ENCODE measurements around the gene MACO1. TPM values are rescaled to one million over a fixed set of nuclear protein-coding genes. Genes with fewer than 3 reads are reported as not detected.

The MACO1 gene
- total and polyA plus RNA-seq, 2 of the 8 experiments (the other 6 are each of a cell fraction or from before 2014, with no cell fraction given) = 3.5 to 15.1 TPM

DNA sequence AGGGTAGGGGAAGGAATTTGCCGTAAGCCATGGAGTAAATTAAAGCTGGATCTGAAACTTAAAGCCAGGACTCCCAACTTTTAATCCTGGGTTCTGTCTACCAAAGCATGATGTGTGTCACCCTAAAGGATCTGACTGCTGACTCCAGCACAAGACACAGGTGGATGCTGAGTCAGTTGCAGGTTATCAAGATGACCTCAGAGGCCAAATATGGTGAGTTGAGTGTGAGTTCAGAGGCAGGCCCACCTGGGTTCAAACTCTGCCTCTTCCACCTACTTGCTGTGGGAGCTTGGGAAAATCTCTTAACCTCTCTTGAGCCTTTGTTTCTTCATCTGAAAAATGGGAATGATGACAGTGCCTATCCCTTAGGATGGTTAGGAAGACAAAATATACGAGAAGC lies 96.1 kb downstream of the MACO1 start:
- H3K9ac ChIP-seq (replicated peaks in 1 of 4; ENCODE audit: extremely low read depth in 1 of 4, low read depth in 3 of 4, low read length in 3 of 4) = no peak overlapping the region
- H3K4ac ChIP-seq (replicated peaks; ENCODE audit: insufficient read length, low read depth, low read length) = no peak overlapping the region
- H3K56ac ChIP-seq (replicated peaks; ENCODE audit: insufficient read length, low read depth, low read length) = no peak overlapping the region
- no peak overlapping the region for H2AK5ac ChIP-seq (ENCODE audit: low read depth, low read length)
- no peak overlapping the region for H3K23ac ChIP-seq (ENCODE audit: insufficient read length)
- H4K20me1 ChIP-seq (replicated peaks in 1 of 2; ENCODE audit: control insufficient read depth in 1 of 2, insufficient read depth in 2 of 2, low read length in 2 of 2) = peaks cover 0 to 3% of the 10 kb centered on the region in 2 experiments
- H2BK12ac ChIP-seq (ENCODE audit: low read depth, low read length) = 0 out of 2 replicates have a peak overlapping the region, but pooled peaks have one; percentile 4
- peaks cover 0 to 5% of the 10 kb centered on the region in 2 experiments; a peak in 1 of 4 replicates for H3K9me3 ChIP-seq (ENCODE audit: insufficient read depth in 2 of 2, low read depth in 1 of 2, low read length in 1 of 2)
- no peak overlapping the region for H3K14ac ChIP-seq (ENCODE audit: insufficient read length)
- FAIRE-seq (no peak), DNase-seq (ENCODE audit: low read depth in 1 of 2, low spot score in 2 of 2) (no peak)
- no peak overlapping the region for H2BK20ac ChIP-seq (ENCODE audit: low read length)
- peaks cover 4% of the 10 kb centered on the region for H3K23me2 ChIP-seq (ENCODE audit: low read depth, low read length)
- no peaks in the 10 kb centered on the region for H3K36me3 ChIP-seq (ENCODE audit: control insufficient read depth in 2 of 4, insufficient read depth in 4 of 4, low read length in 3 of 4)
- no peaks in the 10 kb centered on the region; a peak in 1 of 7 replicates for H3K27me3 ChIP-seq (replicated peaks in 1 of 4; ENCODE audit: control insufficient read depth in 3 of 4, extremely low read depth in 1 of 4, insufficient read depth in 3 of 4, low read length in 3 of 4)
- no peak overlapping the region for H2BK15ac ChIP-seq (ENCODE audit: low read length)
- no peak overlapping the region for H2BK120ac ChIP-seq (replicated peaks; ENCODE audit: low read depth, low read length)
- ChIA-PET CTCF (ENCODE audit: partially characterized antibody) (interaction anchor here (0.8 to 15.3 kb wide), 6 partner anchors 22 to 283 kb away, joined by 3 to 240 read pairs (median 4); no protein-coding TSS in a partner anchor), POLR2A (ENCODE audit: partially characterized antibody) (interaction anchor here (0.9 to 1.1 kb wide), 3 partner anchors 21 to 266 kb away, joined by 3 to 4 read pairs (median 3); no protein-coding TSS in a partner anchor)
- TF ChIP-seq HDAC6 (IDR thresholded peaks at IDR 0.05; ENCODE audit: low read depth, low read length) = no peak
- no peak for TF ChIP-seq BCL11A (IDR thresholded peaks at IDR 0.05; ENCODE audit: low read depth in 2 of 2, low read length in 2 of 2)
- no peak for TF ChIP-seq CBX8 (IDR thresholded peaks at IDR 0.05; ENCODE audit: borderline replicate concordance, low read depth, low read length)
- no peak for TF ChIP-seq PHF8 (conservative IDR thresholded peaks at IDR 0.05; ENCODE audit: low read depth, low read length)
- TF ChIP-seq SIN3A (conservative IDR thresholded peaks at IDR 0.05 in 1 of 2, IDR thresholded peaks at IDR 0.05 in 1 of 2; ENCODE audit: low read depth in 1 of 2, low read length in 2 of 2) = no peak
- TF ChIP-seq SUZ12 (IDR thresholded peaks at IDR 0.05; ENCODE audit: low read length) = no peak
- no peak for TF ChIP-seq SP1 (IDR thresholded peaks at IDR 0.05; ENCODE audit: low read depth, low read length)
- H2AFZ ChIP-seq (ENCODE audit: low read length) = no peak overlapping the region
- H3K79me2 ChIP-seq (ENCODE audit: control insufficient read depth in 1 of 2, insufficient read depth in 2 of 2, low read length in 2 of 2) = no peaks in the 10 kb centered on the region
- H4K8ac ChIP-seq (ENCODE audit: extremely low read depth, insufficient read depth, low read length) = no peak overlapping the region
- WGBS, 2 experiments (ENCODE audit: extremely low coverage in 1 of 2, insufficient coverage in 1 of 2, insufficient read length in 1 of 2, insufficient replicate concordance in 2 of 2, low coverage in 1 of 2, low lambda C conversion rate in 2 of 2, missing lambda C conversion rate in 1 of 2) = 96% methylated on average over 2 of the region's 2 CpGs; no CpG with 5 or more reads in 1 of the 2 experiments
- no peak overlapping the region for H3K27ac ChIP-seq (ENCODE audit: low read depth, low read length)
- no peak overlapping the region for H4K5ac ChIP-seq (ENCODE audit: insufficient read length, low read depth, low read length)
- H3K4me1 ChIP-seq (replicated peaks in 1 of 4; ENCODE audit: control insufficient read depth in 3 of 4, insufficient read depth in 4 of 4, low read length in 3 of 4) = peaks cover 0 to 5% (median 0%) of the 10 kb centered on the region in 4 experiments; a peak in 3 of 7 replicates
- no peaks in the 10 kb centered on the region for H3K79me1 ChIP-seq (ENCODE audit: low read depth, low read length)
- no peak overlapping the region for H3K4me3 ChIP-seq (ENCODE audit: extremely low read depth in 1 of 4, insufficient read depth in 2 of 4, low read depth in 3 of 4, low read length in 4 of 4)
- no peak overlapping the region for H4K91ac ChIP-seq (replicated peaks; ENCODE audit: insufficient read length, low read length)
- H2BK5ac ChIP-seq (ENCODE audit: low read depth, low read length) = no peak overlapping the region
- H3K18ac ChIP-seq (ENCODE audit: extremely low read depth, low read length) = no peak overlapping the region
- no peak overlapping the region for H3K4me2 ChIP-seq (ENCODE audit: insufficient read depth in 1 of 2, low read depth in 2 of 2, low read length in 2 of 2)
